Measurements from ENCODE around the gene NRIP2.

DNA sequence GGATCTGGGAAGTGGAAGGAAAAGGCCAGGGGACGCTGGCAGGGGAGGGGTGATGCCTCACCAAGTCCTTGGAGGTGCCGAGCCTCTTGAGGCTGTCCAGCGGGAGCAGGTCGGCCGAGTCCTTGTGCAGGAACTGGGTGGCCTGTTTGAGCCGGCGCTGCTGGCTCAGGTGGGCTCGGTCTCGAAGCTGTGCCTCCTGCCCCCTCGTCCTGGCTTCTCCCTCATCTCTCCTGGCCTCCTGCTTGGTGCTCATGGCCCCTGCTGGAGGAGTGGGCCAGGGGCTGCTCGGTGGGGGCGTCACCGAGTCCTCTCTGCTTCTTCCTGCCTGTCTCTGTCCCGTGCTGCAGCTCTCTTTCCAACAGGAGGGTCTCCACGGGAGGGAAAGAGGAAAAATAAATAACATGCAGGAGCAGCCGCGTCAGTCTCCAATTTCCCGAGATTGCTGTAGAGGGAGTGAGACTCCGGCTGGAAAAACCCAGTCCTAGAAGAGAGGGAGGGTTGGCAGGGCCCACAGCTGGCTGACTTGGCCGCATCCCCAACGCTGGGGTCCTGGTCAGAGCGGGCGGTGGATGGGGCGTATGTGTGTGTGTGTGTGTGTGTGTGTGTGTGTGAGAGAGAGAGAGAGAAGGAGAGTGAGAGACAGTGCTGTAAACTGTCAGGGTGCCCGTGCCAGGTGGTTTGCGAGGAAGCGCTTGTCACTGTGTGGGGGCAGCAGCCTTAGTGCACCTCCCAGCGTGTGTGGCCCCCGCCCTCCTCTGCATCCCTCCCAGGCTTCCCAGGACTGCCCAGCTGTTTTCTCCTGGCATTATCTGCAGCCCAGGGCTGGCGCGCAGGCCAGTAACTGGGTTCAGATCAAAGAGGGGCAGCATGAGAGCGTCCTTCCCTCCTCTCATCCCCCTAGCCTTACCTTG is at the start of gene NRIP2:
- TF ChIP-seq, protein P1, sequence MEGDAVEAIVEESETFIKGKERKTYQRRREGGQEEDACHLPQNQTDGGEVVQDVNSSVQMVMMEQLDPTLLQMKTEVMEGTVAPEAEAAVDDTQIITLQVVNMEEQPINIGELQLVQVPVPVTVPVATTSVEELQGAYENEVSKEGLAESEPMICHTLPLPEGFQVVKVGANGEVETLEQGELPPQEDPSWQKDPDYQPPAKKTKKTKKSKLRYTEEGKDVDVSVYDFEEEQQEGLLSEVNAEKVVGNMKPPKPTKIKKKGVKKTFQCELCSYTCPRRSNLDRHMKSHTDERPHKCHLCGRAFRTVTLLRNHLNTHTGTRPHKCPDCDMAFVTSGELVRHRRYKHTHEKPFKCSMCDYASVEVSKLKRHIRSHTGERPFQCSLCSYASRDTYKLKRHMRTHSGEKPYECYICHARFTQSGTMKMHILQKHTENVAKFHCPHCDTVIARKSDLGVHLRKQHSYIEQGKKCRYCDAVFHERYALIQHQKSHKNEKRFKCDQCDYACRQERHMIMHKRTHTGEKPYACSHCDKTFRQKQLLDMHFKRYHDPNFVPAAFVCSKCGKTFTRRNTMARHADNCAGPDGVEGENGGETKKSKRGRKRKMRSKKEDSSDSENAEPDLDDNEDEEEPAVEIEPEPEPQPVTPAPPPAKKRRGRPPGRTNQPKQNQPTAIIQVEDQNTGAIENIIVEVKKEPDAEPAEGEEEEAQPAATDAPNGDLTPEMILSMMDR (IDR thresholded peaks at IDR 0.05; ENCODE audit: borderline replicate concordance, extremely low read depth, low read length, poor library complexity, severe bottlenecking): no peak
- TF ChIP-seq EZH2 (IDR thresholded peaks at IDR 0.05; ENCODE audit: borderline replicate concordance, low read depth, low read length, severe bottlenecking): no peak

All from DND-41 (cell line).